ENCODE results near the gene PGM5. TPM values are rescaled to one million over a fixed set of nuclear protein-coding genes. Genes with fewer than 3 reads are reported as not detected.
A peak's percentile ranks its signal among the peaks of the same experiment; 100 is the strongest.

The PGM5 gene
- total and polyA plus RNA-seq, 2 experiments from 2014 or later = 16.8 to 121 TPM

DNA sequence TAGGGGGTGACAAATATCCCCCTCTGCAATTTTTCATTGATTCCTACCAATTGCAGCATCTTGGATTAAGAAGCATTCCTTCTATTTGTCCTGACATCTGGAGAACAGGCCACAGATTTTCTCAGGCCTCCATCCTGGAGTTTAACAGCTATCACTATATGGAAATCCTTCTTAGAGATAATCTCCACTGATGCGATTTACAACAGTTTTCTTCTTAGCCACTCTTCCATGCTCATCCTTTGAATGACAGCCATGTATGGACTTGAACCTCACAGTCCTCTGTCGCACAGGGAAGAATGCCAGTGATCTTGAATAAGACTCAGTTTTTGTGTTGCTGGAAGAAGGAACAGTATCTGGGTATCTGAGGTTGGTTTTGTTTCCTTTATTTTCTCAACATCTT, 73.2 kb downstream of the PGM5 start:
- no peaks in the 10 kb centered on the region for H3K9me3 ChIP-seq (ENCODE audit: low read depth)
- DNase-seq (ENCODE audit: low read depth in 1 of 2, low spot score in 1 of 2) = no peak
- H3K4me3 ChIP-seq = no peak overlapping the region
- H3K36me3 ChIP-seq = peaks cover 4% of the 10 kb centered on the region
- H3K4me1 ChIP-seq (ENCODE audit: low read depth) = peaks cover 19% of the 10 kb centered on the region
- no peak for TF ChIP-seq CTCF (IDR thresholded peaks at IDR 0.05; ENCODE audit: low read depth, low read length)
- peak overlapping the region; percentile 7 for H3K27ac ChIP-seq
- no peaks in the 10 kb centered on the region for H3K27me3 ChIP-seq

DNA sequence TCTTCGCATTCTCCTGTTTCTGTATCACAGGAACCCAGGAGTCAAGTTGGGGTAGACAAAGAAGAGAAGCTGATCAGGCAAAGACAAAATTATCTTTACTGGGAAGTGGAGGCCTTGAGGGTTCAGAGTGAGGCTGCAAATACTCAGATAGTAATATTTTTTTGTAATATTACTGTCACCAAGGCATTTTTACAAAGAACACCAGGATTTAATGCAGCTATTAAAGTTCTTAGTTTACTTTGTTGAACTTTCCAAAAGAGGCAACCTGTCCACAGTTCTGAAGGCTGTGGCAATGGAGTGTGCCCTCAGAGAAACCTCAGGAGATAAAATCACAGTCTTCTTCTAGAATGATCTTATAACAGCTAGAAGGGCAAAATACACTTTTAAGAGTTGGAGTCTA, 74.9 kb downstream of the PGM5 start:
- Histone ChIP-seq H3K4me3 (no peak overlapping the region), H3K36me3 (peaks cover 4% of the 10 kb centered on the region), H3K4me1 (ENCODE audit: low read depth) (peaks cover 19% of the 10 kb centered on the region), H3K9me3 (ENCODE audit: low read depth) (no peaks in the 10 kb centered on the region), H3K27ac (no peak overlapping the region), H3K27me3 (no peaks in the 10 kb centered on the region)
- no peak for TF ChIP-seq CTCF (IDR thresholded peaks at IDR 0.05; ENCODE audit: low read depth, low read length)
- DNase-seq (ENCODE audit: low read depth in 1 of 2, low spot score in 1 of 2) = no peak

- Histone ChIP-seq H3K9me3 (ENCODE audit: low read depth) (no peaks in the 10 kb centered on the region), H3K4me1 (ENCODE audit: low read depth) (peaks cover 7% of the 10 kb centered on the region), H3K27me3 (no peaks in the 10 kb centered on the region), H3K4me3 (no peak overlapping the region), H3K27ac (no peak overlapping the region), H3K36me3 (peaks cover 4% of the 10 kb centered on the region)
- TF ChIP-seq CTCF (IDR thresholded peaks at IDR 0.05; ENCODE audit: low read depth, low read length) = no peak
- DNase-seq (ENCODE audit: low read depth in 1 of 2, low spot score in 1 of 2) = no peak
Measured at GRCh38 chr9:68433531-68434110, 77.2 kb downstream of the PGM5 start.

- Histone ChIP-seq H3K36me3 (no peaks in the 10 kb centered on the region), H3K4me1 (ENCODE audit: low read depth) (peaks cover 7% of the 10 kb centered on the region), H3K27ac (no peak overlapping the region), H3K4me3 (no peak overlapping the region), H3K27me3 (no peaks in the 10 kb centered on the region), H3K9me3 (ENCODE audit: low read depth) (no peaks in the 10 kb centered on the region)
- no peak for DNase-seq (ENCODE audit: low read depth in 1 of 2, low spot score in 1 of 2)
- no peak for TF ChIP-seq CTCF (IDR thresholded peaks at IDR 0.05; ENCODE audit: low read depth, low read length)
Measured at GRCh38 chr9:68437785-68438184, 81.4 kb downstream of the PGM5 start.

GRCh38 chr9:68443624-68444023, 87.2 kb downstream of the PGM5 start:
- no peak for DNase-seq (ENCODE audit: low read depth in 1 of 2, low spot score in 1 of 2)
- H3K36me3 ChIP-seq = no peaks in the 10 kb centered on the region
- no peak overlapping the region for H3K4me3 ChIP-seq
- peaks cover 11% of the 10 kb centered on the region for H3K4me1 ChIP-seq (ENCODE audit: low read depth)
- H3K27ac ChIP-seq = no peak overlapping the region
- H3K27me3 ChIP-seq = no peaks in the 10 kb centered on the region
- no peaks in the 10 kb centered on the region for H3K9me3 ChIP-seq (ENCODE audit: low read depth)
- TF ChIP-seq CTCF (IDR thresholded peaks at IDR 0.05; ENCODE audit: low read depth, low read length) = no peak
